Skin of body (tissue), 2 donors: ENCODE data around the gene RSPH1. TPM values are rescaled to one million over a fixed set of nuclear protein-coding genes. Genes with fewer than 3 reads are reported as not detected.

ENCODE experiments used
- DNase-seq: peaks from one replicate; lab custom pipeline; 2025; lab: John Stamatoyannopoulos, UW
- total RNA-seq: library from RNA; depleted of rRNA; stranded (reverse); fragments of >200 nt; gene quantifications from one replicate; pipeline ENCODE4 v1.2.3, GENCODE V29; 2014

Gene RSPH1
- total RNA-seq, 1 donor from 2014 or later, result 0.39 TPM

- no peak for DNase-seq
Observed at GRCh38 chr21:42451941-42452340, 44.1 kb downstream of the RSPH1 start.

- no peak for DNase-seq
Observed at GRCh38 chr21:42448686-42449085, 47.3 kb downstream of the RSPH1 start.

DNA sequence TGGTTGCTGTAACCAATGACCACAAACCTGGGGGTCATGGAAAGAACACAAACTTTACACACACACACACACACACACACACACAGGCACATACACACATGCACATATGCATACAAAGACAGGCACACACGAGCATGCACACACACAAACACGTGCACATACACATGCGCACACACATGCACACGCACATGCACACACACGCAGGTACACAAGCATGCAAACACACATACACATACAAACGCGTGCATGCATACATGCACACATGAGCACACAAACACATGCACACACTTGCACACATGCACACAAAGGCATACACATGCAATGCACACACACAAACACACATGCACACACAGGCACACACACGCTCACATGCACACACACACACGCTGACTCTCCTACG is 48.3 kb downstream of the RSPH1 start:
- DNase-seq, result no peak

GRCh38 chr21:42447182-42447581 is 48.8 kb downstream of the RSPH1 start:
- DNase-seq, result no peak

DNA sequence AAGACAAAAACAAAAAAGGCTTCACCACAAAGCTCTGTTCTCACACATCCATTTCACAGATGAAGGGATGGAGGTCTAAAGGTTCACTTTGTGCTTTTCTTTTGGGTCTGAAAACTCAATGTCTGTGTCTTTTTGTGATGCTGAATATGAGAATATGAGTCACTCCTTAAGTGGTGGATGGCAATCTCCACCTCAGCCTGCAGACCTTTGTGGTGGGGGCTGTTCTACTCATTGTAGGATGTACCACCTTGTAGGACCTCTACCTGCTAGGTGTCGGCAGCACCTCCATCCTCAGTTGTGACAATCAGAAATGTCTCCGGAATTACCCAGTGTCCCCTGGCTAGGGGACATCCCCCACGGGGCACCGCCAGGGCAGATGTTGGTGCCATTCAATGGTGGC is 49.5 kb downstream of the RSPH1 start:
- DNase-seq, result no peak

GRCh38 chr21:42445311-42445710 is 50.7 kb downstream of the RSPH1 start:
- DNase-seq, result no peak

- DNase-seq, result no peak
Observed at GRCh38 chr21:42444745-42445059, 51.3 kb downstream of the RSPH1 start.

DNA sequence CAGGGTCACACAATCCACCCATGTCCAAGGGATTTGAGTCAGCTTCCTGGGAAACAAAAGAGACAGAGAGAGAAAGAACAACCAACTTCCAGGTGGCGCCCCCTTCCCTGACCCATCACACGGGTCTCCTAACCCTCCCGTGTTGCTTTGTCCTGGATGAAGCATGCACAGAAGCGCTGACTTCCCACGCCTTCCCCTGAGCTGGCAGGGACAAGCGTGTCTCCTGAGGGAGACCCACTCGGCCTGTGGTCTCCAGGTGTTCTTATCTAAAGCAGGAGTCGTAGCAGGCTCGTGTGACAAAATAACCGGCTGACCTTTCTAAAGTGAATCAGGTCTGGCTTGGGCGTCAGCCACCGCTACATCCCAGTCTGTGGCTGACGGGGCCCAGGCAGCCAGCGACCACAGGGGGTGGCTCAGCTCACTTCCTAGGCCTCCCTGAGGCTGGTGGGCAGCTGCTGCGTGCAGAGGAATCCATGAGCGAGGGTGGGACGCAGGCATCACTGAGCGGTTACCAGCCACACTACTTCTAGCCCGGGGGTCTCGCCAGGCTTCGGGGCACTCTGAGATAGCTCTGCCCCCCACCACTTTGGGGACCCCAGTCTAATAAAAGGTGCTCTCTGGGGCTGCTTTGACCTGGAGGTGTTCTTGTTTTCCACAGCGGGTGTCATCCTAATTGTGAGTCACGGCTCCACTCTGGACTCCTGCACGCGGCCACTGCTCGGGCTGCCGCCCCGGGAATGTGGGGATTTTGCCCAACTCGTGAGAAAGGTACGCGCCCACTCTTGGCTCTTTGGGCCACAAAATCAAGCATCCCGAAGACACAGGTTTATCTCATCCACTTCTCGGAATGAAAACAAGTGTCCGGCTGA is 51.9 kb downstream of the RSPH1 start:
- DNase-seq, result no peak

DNA sequence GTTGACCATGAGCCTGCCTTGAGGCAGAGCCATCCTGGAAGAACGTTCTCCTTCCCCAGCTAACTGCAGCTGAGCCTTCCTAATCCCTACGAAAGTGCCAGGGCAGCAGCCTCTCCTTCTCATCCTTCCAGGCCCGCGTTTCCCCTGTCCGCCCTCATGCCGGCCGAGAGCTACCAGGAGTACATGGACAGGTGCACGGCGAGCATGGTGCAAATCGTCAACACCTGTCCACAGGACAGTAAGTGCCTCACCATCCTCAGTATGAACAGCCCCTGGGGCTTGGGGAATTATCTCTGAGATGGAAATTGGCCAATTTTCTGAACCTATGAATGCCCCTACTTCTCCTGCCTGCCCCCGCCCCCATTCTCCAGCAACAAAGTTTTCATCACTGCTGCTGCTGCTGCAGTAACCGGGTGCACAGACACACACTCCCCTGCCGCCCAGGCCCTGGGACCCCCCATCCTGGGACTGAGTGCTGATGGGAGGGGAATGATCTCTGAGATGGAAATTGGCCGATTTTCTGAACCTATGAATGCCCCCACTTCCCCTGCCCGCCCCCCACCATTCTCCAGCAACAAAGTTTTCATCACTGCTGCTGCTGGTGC is 52.7 kb downstream of the RSPH1 start:
- no peak for DNase-seq

GRCh38 chr21:42441963-42442362 is 54.1 kb downstream of the RSPH1 start:
- no peak for DNase-seq

- DNase-seq, result no peak
Observed at GRCh38 chr21:42440187-42440792, 55.7 kb downstream of the RSPH1 start.

DNA sequence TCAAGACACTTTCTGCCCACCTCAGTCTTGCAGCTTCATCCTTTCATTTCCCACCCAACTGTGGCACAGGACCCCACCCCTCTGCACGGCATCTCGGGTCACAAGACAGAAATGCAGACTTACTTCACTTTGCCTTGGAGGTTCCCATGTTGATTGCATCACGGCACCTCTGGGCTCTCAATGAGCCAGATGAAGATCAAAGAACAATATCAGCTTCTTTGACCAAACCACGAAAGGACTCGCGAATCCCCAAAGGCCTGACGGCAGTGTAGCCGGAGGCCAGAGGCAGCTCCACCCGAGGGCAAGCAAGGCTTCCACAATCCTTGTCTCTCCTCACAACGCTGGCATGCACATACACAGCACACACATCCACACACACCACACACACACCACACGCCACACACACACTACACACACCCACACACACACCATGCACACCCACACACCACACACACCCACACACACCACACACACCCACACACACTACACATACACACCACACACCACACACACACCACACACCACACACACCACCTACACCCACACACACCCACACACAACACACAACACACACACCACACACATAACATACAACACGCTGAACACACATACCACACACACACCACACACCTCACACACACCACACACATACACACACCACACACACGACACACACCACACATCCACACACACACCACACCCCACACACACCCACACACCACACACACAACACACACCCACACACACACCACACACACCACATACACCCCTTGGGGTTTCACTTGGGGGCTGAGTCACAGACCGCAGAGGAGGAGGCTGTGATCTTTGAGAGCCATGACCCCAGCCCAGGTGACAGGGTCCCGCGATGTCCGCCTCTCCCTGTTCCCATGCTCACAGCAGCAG is 56.5 kb downstream of the RSPH1 start:
- DNase-seq, result no peak

GRCh38 chr21:42438316-42439205 is 57.5 kb downstream of the RSPH1 start:
- no peak for DNase-seq

DNA sequence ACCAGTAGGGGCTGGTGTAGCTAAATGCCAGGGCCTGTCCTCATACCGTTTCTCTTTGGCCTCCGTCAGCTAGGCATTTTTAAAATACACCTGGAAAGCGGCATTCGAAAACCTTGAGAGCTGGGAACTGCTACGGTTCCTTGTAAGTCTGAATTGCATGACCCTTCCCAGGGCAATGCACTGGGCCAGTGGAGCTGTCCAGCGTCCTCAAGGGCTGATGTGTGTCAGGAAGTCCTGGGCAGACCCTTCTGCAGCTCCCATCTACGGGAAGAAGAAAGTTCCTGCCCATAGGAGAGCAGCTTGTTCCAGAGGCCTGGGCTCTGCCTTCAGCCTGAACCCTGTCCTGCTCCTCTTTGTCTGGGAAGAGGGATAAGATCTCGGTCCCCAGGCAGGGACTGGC is 58.2 kb downstream of the RSPH1 start:
- no peak for DNase-seq

- no peak for DNase-seq
Observed at GRCh38 chr21:42436914-42437313, 59.1 kb downstream of the RSPH1 start.

DNA sequence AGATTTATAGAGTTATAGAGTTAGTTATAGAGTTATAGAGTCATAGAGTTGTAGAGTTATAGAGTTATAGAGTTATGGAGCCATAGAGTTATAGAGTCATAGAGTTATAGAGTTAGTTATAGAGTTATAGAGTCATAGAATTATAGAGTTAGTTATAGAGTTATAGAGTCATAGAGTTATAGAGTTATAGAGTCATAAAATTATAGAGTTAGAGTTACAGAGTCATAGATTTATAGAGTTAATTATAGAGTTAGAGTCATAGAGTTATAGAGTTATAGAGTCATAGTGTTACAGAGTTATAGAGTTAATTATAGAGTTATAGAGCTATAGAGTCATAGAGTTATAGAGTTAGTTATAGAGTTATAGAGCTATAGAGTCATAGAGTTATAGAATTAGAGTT is 60.2 kb downstream of the RSPH1 start:
- no peak for DNase-seq

DNA sequence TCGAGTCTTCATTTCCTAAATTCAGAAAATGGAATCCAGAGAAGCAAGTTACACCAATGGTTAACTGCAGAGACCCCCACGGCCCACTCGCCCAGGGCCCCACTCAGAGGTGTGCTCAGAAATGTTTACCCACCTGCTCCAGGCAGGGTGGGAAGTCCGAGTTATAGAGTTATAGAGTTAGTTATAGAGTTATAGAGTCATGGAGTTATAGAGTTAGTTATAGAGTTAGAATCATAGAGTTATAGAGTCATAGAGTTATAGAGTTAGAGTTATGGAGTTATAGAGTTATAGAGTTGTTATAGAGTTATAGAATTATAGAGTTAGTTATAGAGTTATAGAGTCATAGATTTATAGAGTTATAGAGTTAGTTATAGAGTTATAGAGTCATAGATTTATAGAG is 60.6 kb downstream of the RSPH1 start:
- no peak for DNase-seq

GRCh38 chr21:42434884-42435283 is 61.1 kb downstream of the RSPH1 start:
- no peak for DNase-seq

GRCh38 chr21:42433946-42434551 is 62.0 kb downstream of the RSPH1 start:
- DNase-seq, result no peak

DNA sequence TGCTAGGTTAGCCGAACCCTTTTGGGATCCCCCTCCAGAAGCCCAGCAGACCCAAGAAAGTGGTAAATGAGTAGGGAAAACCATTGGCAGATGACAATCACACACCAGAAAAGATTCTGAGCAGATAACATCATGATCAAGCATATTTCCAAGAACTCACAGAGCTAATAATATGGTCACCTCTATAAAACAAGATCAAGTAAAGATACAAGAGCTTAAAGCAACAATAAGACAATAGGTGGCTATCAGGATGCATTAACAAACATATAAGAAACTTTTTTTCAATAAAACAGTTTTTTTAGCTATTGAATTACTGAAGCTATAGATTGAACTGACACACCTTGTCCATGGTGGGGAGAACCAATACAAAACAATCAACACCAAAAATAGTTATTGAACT is 63.3 kb downstream of the RSPH1 start:
- no peak for DNase-seq
